GM12878 (cell line): ENCODE data around the gene AKT1S1. TPM values are rescaled to one million over a fixed set of nuclear protein-coding genes. Genes with fewer than 3 reads are reported as not detected.
A peak's percentile ranks its signal among the peaks of the same experiment; 100 is the strongest.

ENCODE experiments used
- ATAC-seq: fragments of 200-7000 bp; cut with Tn5 transposase; 3 replicates; pipeline ENCODE4 v1.9.1; 2020; ENCODE audit warnings: mild to moderate bottlenecking, moderate library complexity
- BruUV-seq: library from RNA; stranded (reverse); fragments of 400-500 nt; replicated peaks from 2 replicates; lab custom pipeline; 2021; lab: Mats Ljungman, UMichigan
- CTCF ChIA-PET: fragments of 300-600 bp; sonication (Branson Sonifier 250); formaldehyde crosslinking; extraction: SDS; loops from one replicate; lab custom pipeline; 2021; ENCODE audit warnings: inconsistent platforms; lab: Yijun Ruan, JAX
- POLR2A ChIA-PET: fragments of 350-600 bp; formaldehyde crosslinking; extraction: SDS; loops from one replicate; lab custom pipeline; 2021; ENCODE audit warnings: inconsistent platforms; lab: Charles Lee
- RAD21 ChIA-PET: fragments of 300-600 bp; sonication (Branson Sonifier 250); formaldehyde crosslinking; loops from one replicate; lab custom pipeline; 2023; ENCODE audit warnings: antibody characterized with exemption; ENCODE audit not compliant: unreplicated experiment; lab: Charles Lee
- SMC1A ChIA-PET: fragments of 300-600 bp; sonication (Branson Sonifier 250); formaldehyde crosslinking; loops from one replicate; lab custom pipeline; 2023; ENCODE audit not compliant: unreplicated experiment, uncharacterized antibody; lab: Charles Lee
- DNase-seq: peaks from one replicate; pipeline ENCODE4 v3.0.0-alpha.2; 2011; ENCODE audit warnings: low read depth, low spot score
- FAIRE-seq: peaks from 3 replicates; lab custom pipeline; 2011; peaks lifted over from hg19 to GRCh38; lab: Jason Lieb, UNC
- H2AFZ ChIP-seq: 2 replicates; pipeline ENCODE4 v1.6.0; 2011; ENCODE audit warnings: low read depth, low read length, control low read depth; ENCODE audit not compliant: control insufficient read depth
- H3K27ac ChIP-seq: 2 replicates; pipeline ENCODE4 v1.5.1; 2011; ENCODE audit warnings: control low read depth; ENCODE audit not compliant: control insufficient read depth, insufficient read depth
- H3K27me3 ChIP-seq, 2 experiments: replicated peaks in 1 of 2; 2 replicates each; pipeline versions ENCODE4 v1.6.0 to v1.6.1; 2011; ENCODE audit warnings: low read length in 1 of 2; ENCODE audit not compliant: control insufficient read depth in 2 of 2, insufficient read depth in 2 of 2
- H3K36me3 ChIP-seq, 2 experiments: 2 replicates each; pipeline ENCODE4 v1.5.1; 2011; ENCODE audit warnings: low read length in 1 of 2; ENCODE audit not compliant: control insufficient read depth in 2 of 2, insufficient read depth in 2 of 2
- H3K4me1 ChIP-seq: 2 replicates; pipeline ENCODE4 v1.6.1; 2011; ENCODE audit warnings: mild to moderate bottlenecking, low read length, moderate library complexity, mixed read lengths; ENCODE audit not compliant: control insufficient read depth, insufficient read depth
- H3K4me2 ChIP-seq: 2 replicates; pipeline ENCODE4 v1.6.0; 2011; ENCODE audit warnings: control low read depth; ENCODE audit not compliant: control insufficient read depth, insufficient read depth
- H3K4me3 ChIP-seq: fragments of 200-600 bp; sonication (generic); 2 replicates; pipeline ENCODE4 v1.5.1; 2016
- H3K79me2 ChIP-seq: 2 replicates; pipeline ENCODE4 v1.6.0; 2011; ENCODE audit warnings: low read length; ENCODE audit not compliant: control insufficient read depth, insufficient read depth
- H3K9ac ChIP-seq: 2 replicates; pipeline ENCODE4 v1.8.0; 2011; ENCODE audit warnings: low read length, control low read depth, mixed read lengths; ENCODE audit not compliant: control insufficient read depth, insufficient read depth
- H3K9me3 ChIP-seq: replicated peaks from 3 replicates; pipeline ENCODE4 v1.5.1; 2011; ENCODE audit warnings: mild to moderate bottlenecking, low read length; ENCODE audit not compliant: control insufficient read depth, insufficient read depth
- H4K20me1 ChIP-seq: 2 replicates; pipeline ENCODE4 v1.6.0; 2011; ENCODE audit not compliant: control insufficient read depth, insufficient read depth
- FOXK2 ChIP-seq: fragments of 450-650 bp; IDR thresholded peaks from 2 replicates; pipeline ENCODE4 v1.6.1; 2017; ENCODE audit warnings: mild to moderate bottlenecking, moderate library complexity
- LARP7 ChIP-seq: fragments of 450-650 bp; IDR thresholded peaks from 2 replicates; pipeline ENCODE4 v1.6.1; 2017; ENCODE audit warnings: mild to moderate bottlenecking
- MAX ChIP-seq: IDR thresholded peaks from 2 replicates; pipeline ENCODE4 v1.6.1; 2012; ENCODE audit warnings: low read depth, low read length, improper control_type of control experiment
- MEF2B ChIP-seq: fragments of 450-650 bp; IDR thresholded peaks from 2 replicates; pipeline ENCODE4 v1.6.1; 2018; ENCODE audit warnings: mild to moderate bottlenecking, moderate library complexity; ENCODE audit not compliant: partially characterized antibody, poor library complexity, severe bottlenecking
- NBN ChIP-seq: fragments of 450-650 bp; IDR thresholded peaks from 2 replicates; pipeline ENCODE4 v1.6.1; 2016
- PML ChIP-seq: IDR thresholded peaks from 2 replicates; pipeline ENCODE4 v1.6.1; 2012; ENCODE audit warnings: low read length, inconsistent platforms
- POU2F2 ChIP-seq: IDR thresholded peaks from 3 replicates; pipeline ENCODE4 v1.6.1; 2011; ENCODE audit warnings: low read depth, mild to moderate bottlenecking, low read length, borderline replicate concordance
- RCOR1 ChIP-seq: conservative IDR thresholded peaks from 2 replicates; pipeline ENCODE4 v1.6.1; 2012; ENCODE audit warnings: low read depth, low read length, improper control_type of control experiment
- RUNX3 ChIP-seq: IDR thresholded peaks from 2 replicates; pipeline ENCODE4 v1.6.1; 2012; ENCODE audit warnings: low read length, inconsistent platforms
- ZNF24 ChIP-seq: fragments of 450-650 bp; IDR thresholded peaks from 2 replicates; pipeline ENCODE4 v1.6.1; 2017; ENCODE audit warnings: antibody characterized with exemption, mild to moderate bottlenecking
- WGBS: methylation state at CpG from one replicate; pipeline ENCODE4 v1.1.6; 2016; ENCODE audit warnings: low lambda C conversion rate; ENCODE audit not compliant: insufficient replicate concordance, insufficient coverage; ENCODE audit errors: missing lambda C conversion rate; 5-methylcytosine and 5-hydroxymethylcytosine counted together
- in situ Hi-C: fragments of 300-500 bp; cut with MboI; formaldehyde crosslinking; loops from 9 replicates; pipeline ENCODE4 v1.14.3; 2018; ENCODE audit warnings: mixed read lengths
- intact Hi-C: fragments of 100-400 bp; cut with micrococcal nuclease; formaldehyde crosslinking; loops from one replicate; pipeline ENCODE4 v1.14.2; 2022; ENCODE audit not compliant: unreplicated experiment
- polyA plus RNA-seq, 11 experiments: library from polyadenylated mRNA; depleted of rRNA in 4 of 11; unstranded in 6 of 11; stranded (reverse) in 5 of 11; fragments of >200 nt; fragmentation: Nextera tagmentation in 4 of 11; fragmentation: Illumina TruSeq in 1 of 11; extraction: Ambion mirVana in 4 of 11; extraction: Trizol in 1 of 11; gene quantifications; 1 replicate in 1 of 11; 2 replicates in 10 of 11; pipeline versions ENCODE4 v1.2.1 to v1.2.3, GENCODE V29; 2011 to 2016; ENCODE audit warnings: inconsistent platforms in 2 of 11, missing spikeins in 2 of 11, low read depth in 1 of 11
- total RNA-seq, 4 experiments: library from RNA; depleted of rRNA in 3 of 4; stranded (reverse); fragments of >200 nt in 3 of 4; fragmentation: Illumina TruSeq in 1 of 4; extraction: Trizol in 1 of 4; gene quantifications; 2 replicates each; pipeline versions ENCODE4 v1.2.1 to v1.2.3, GENCODE V29; 2013 to 2021

Gene AKT1S1
- total and polyA plus RNA-seq, 10 of the 15 experiments (the other 5 are each of a cell fraction or from before 2014, with no cell fraction given) = 0.43 to 23.0 (median 12.3) TPM

GRCh38 chr19:49878744-49879070 is 1.6 kb upstream of the AKT1S1 start:
- peaks cover 8% of the 10 kb centered on the region in 2 experiments for H3K36me3 ChIP-seq

GRCh38 chr19:49877879-49878743 is 956 bp upstream of the AKT1S1 start:
- WGBS = 6% methylated on average over 33 of the region's 41 CpGs
- Histone ChIP-seq H3K4me1 (peaks cover 16% of the 10 kb centered on the region), H4K20me1 (no peaks in the 10 kb centered on the region), H3K27me3 (no peaks in the 10 kb centered on the region), H2AFZ (peak overlapping the region; percentile 75), H3K9me3 (no peaks in the 10 kb centered on the region; the same call in 2 of the 3 replicates), H3K36me3 (peaks cover 2 to 8% of the 10 kb centered on the region in 2 experiments), H3K79me2 (peaks cover 25% of the 10 kb centered on the region), H3K27ac (peak overlapping the region; percentile 95), H3K4me3 (peak overlapping the region; percentile 73), H3K4me2 (peak overlapping the region; percentile 92), H3K9ac (peak overlapping the region; percentile 66)
- peak; percentile 92 for DNase-seq
- SMC1A ChIA-PET = interaction anchor here (1.1 to 2.1 kb wide), 5 partner anchors 10 to 112 kb away, joined by 3 to 6 read pairs (median 3); partner anchors contain the start of gene ATF5
- ATAC-seq = peak; percentile 84
- no TSS peak for BruUV-seq
- in situ Hi-C loops (loop anchor here (25.0 kb wide), 1 partner anchor 1241 kb away; the partner anchor contains the start of genes CA11 and DBP), intact Hi-C loops (loop anchor here (1.0 to 5.0 kb wide), 5 partner anchors 12 to 65 kb away; partner anchors contain the start of genes ATF5, FUZ, IL4I1 and NUP62)
- no peak for FAIRE-seq
- POLR2A ChIA-PET = interaction anchor here (1.2 to 3.0 kb wide), 8 partner anchors 8 to 238 kb away, joined by 3 to 23 read pairs (median 7); partner anchors contain the start of genes ATF5, NUP62 and RRAS
- RAD21 ChIA-PET = interaction anchor here (0.7 to 1.1 kb wide), 6 partner anchors 9 to 112 kb away, joined by 3 to 7 read pairs (median 4); partner anchors contain the start of gene AP2A1
- CTCF ChIA-PET = interaction anchor here (1.4 kb wide), 1 partner anchor 51 kb away, joined by 5 read pairs; the partner anchor contains the start of genes ATF5 and NUP62
- TF ChIP-seq RCOR1 = no peak
- no peak for TF ChIP-seq RUNX3
- TF ChIP-seq FOXK2 = no peak
- TF ChIP-seq MEF2B = peak; percentile 7
- no peak for TF ChIP-seq ZNF24
- no peak; the same call in 1 of the 2 replicates for TF ChIP-seq LARP7
- TF ChIP-seq PML = no peak
- no peak for TF ChIP-seq POU2F2

More at GRCh38 chr19:49878744-49879070, 1.6 kb upstream of the AKT1S1 start:
- peaks cover 16% of the 10 kb centered on the region for H3K4me1 ChIP-seq
- H3K27ac ChIP-seq = no peak overlapping the region
- BruUV-seq = no TSS peak
- H3K9ac ChIP-seq = 0 out of 2 replicates have a peak overlapping the region, but pooled peaks have one; percentile 62
- WGBS = 81% methylated on average over 9 of the region's 9 CpGs
- ChIA-PET SMC1A (no interaction called here), RAD21 (no interaction called here), CTCF (interaction anchor here (0.8 kb wide), 1 partner anchor 59 kb away, joined by 3 read pairs; no protein-coding TSS in a partner anchor)
- H3K9me3 ChIP-seq = no peaks in the 10 kb centered on the region; the same call in 2 of the 3 replicates
- FAIRE-seq = no peak
- TF ChIP-seq NBN (no peak), MAX (no peak)
- TF ChIP-seq, all 136 proteins: peak for 0
- Histone ChIP-seq H4K20me1 (no peaks in the 10 kb centered on the region), H3K4me3 (peak overlapping the region; percentile 73), H2AFZ (no peak overlapping the region), H3K27me3 (no peaks in the 10 kb centered on the region), H3K4me2 (peak overlapping the region; percentile 92), H3K79me2 (peaks cover 25% of the 10 kb centered on the region)
- in situ Hi-C loops (loop anchor here (25.0 kb wide), 1 partner anchor 1241 kb away; the partner anchor contains the start of genes CA11 and DBP), intact Hi-C loops (loop anchor here (5.0 kb wide), 1 partner anchor 49 kb away; the partner anchor contains the start of genes ATF5 and NUP62)
- POLR2A ChIA-PET = interaction anchor here (1.1 to 1.4 kb wide), 2 partner anchors 10 kb away, joined by 4 to 7 read pairs; no protein-coding TSS in a partner anchor
- DNase-seq (no peak), ATAC-seq (no peak)
